BLaER1 treated with 17β-estradiol and CSF1 and Interleukin-3, amounts not matched to agents 10 nM and 100 nM (cell line): ENCODE data around the gene WDR48.

ENCODE experiments used
- H3K27ac ChIP-seq, 11 experiments: shearing (Covaris generic); formaldehyde crosslinking; 2 replicates each; pipeline ENCODE4 v1.8.1; 2022
- H3K27me3 ChIP-seq, 11 experiments: shearing (Covaris generic); formaldehyde crosslinking; 2 replicates each; pipeline ENCODE4 v1.8.1; 2022
- H3K36me3 ChIP-seq, 11 experiments: shearing (Covaris generic); formaldehyde crosslinking; 2 replicates each; pipeline ENCODE4 v1.8.1; 2022
- H3K4me1 ChIP-seq, 10 experiments: shearing (Covaris generic); formaldehyde crosslinking; 2 replicates each; pipeline ENCODE4 v1.8.1; 2022
- H3K4me2 ChIP-seq, 11 experiments: shearing (Covaris generic); formaldehyde crosslinking; 2 replicates each; pipeline ENCODE4 v1.8.1; 2022
- H3K4me3 ChIP-seq, 10 experiments: shearing (Covaris generic); formaldehyde crosslinking; 2 replicates each; pipeline ENCODE4 v1.8.1; 2022
- H3K9ac ChIP-seq, 11 experiments: shearing (Covaris generic); formaldehyde crosslinking; 2 replicates each; pipeline ENCODE4 v1.8.1; 2022
- H3K9me3 ChIP-seq, 11 experiments: shearing (Covaris generic); formaldehyde crosslinking; replicated peaks in 1 of 11; 2 replicates each; pipeline ENCODE4 v1.8.1; 2022
- H4K20me1 ChIP-seq, 11 experiments: shearing (Covaris generic); formaldehyde crosslinking; 2 replicates each; pipeline ENCODE4 v1.8.1; 2022
- Cebpa-rat ChIP-seq, 11 experiments: shearing (Covaris generic); IDR thresholded peaks; 2 replicates each; pipeline ENCODE4 v1.8.1; 2022

WDR48 gene

DNA sequence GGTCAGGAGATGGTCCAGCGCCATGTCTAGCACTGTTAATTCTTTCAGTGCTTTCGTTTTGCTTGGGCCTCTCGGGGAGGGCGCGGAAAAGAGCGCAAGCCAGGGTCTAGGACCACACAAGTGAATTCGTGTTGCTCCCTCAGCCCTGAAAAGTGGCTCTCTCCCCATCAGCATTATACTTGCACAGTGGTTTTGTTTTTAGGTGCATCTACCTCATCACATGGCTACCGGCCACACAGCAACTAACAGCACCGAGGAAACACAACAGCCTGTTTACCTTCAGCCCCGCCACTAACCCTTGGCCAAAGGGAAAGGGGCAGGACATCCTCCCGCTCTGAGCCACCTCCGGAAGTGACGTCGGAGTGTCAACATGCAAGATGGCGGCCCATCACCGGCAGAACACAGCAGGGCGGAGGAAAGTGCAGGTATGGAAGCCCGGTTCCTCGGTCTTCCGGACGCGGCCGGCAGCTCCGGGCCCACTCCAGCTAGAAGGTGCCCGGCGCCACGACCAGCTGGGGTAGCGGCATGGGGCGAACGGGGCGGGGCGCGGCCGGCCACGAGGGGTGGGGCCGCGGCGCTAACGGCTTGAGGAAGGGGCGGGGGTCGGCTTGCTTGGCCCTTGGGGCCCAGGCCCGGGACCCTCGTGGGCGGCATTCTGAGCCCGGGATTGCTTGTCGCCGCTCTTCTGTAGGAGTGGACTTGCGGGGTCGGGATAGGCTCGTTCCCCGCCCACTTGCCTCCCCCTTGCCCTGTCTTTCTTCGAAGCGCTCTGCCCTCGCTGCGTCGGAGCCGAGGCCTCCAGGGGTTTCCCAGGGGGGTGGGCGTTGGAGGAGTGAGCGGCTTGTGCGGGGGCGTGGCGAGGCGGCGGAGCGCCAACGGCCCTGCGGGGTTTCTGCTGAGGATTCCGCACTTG is at the start of gene WDR48, which contains the start of gene SCN11A:
Gene WDR48, plus strand, starts transcription at position 368 of the 913 bp plus-strand sequence. Its CDS starts 10 bp downstream, at position 378.
Gene SCN11A, minus strand, starts transcription at position 296 of the 913 bp plus-strand sequence. CDS start 101,582 bp downstream, outside the sequence.
- Histone ChIP-seq H3K4me3 (peak within 1 kb of the TSS; percentile 76 to 96 (median 89)), H3K27ac (peak within 1 kb of the TSS; percentile 81 to 92 (median 87)), H3K36me3 (no peaks in the 10 kb centered on the region), H3K4me2 (peak within 1 kb of the TSS; percentile 63 to 93 (median 83)), H3K4me1 (peaks cover 17 to 34% (median 24%) of the 10 kb centered on the region in 10 experiments), H3K9ac (peak within 1 kb of the TSS; percentile 83 to 94 (median 90)), H3K9me3 (no peaks in the 10 kb centered on the region), H4K20me1 (peaks cover 0 to 41% (median 7%) of the 10 kb centered on the region in 11 experiments; a peak in 8 of 22 replicates), H3K27me3 (no peaks in the 10 kb centered on the region)
- no peak for TF ChIP-seq Cebpa-rat (IDR thresholded peaks at IDR 0.05)

DNA sequence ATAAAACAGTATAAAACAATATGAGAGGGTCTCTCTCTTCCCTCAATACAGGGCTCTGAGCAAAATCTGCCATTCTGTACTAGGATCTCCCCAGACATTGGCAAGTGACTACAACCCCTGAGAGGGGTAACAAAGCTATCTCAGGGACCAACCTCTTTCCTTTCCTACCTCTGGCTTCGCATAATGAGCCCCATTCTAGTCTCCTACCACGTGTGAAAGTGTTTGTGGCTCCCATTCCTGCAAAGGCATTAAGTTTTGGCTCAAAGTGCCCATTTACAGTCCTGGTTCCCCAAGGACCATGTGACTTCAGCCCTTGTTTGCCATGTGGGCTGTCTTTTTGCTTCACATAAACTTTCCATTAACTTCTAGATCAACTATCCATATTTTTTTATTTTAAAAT is 46.5 kb upstream of the WDR48 start:
- Histone ChIP-seq H3K4me2 (no peak overlapping the region), H3K4me1 (peaks cover 0 to 1% (median 0%) of the 10 kb centered on the region in 10 experiments; a peak in 2 of 20 replicates), H3K9me3 (peaks cover 0 to 7% (median 0%) of the 10 kb centered on the region in 11 experiments; a peak in 2 of 22 replicates), H3K9ac (no peak overlapping the region), H3K36me3 (no peaks in the 10 kb centered on the region), H3K27me3 (no peaks in the 10 kb centered on the region), H3K27ac (no peak overlapping the region), H4K20me1 (no peaks in the 10 kb centered on the region), H3K4me3 (no peak overlapping the region)
- TF ChIP-seq Cebpa-rat (IDR thresholded peaks at IDR 0.05) = no peak

- TF ChIP-seq Cebpa-rat (IDR thresholded peaks at IDR 0.05) = no peak
- H3K27ac ChIP-seq = peak overlapping the region in 3 of 11 experiments; percentile 6 to 41 (median 20); a peak in 3 of 22 replicates
- H3K36me3 ChIP-seq = no peaks in the 10 kb centered on the region
- H4K20me1 ChIP-seq = no peaks in the 10 kb centered on the region
- H3K9me3 ChIP-seq = peaks cover 0 to 7% (median 0%) of the 10 kb centered on the region in 11 experiments; a peak in 2 of 22 replicates
- no peaks in the 10 kb centered on the region for H3K27me3 ChIP-seq
- peak overlapping the region in 4 of 11 experiments; percentile 0 to 77 (median 53); a peak in 6 of 22 replicates for H3K4me2 ChIP-seq
- no peak overlapping the region for H3K4me3 ChIP-seq
- H3K4me1 ChIP-seq = peaks cover 0 to 41% (median 0%) of the 10 kb centered on the region in 10 experiments; a peak in 7 of 20 replicates
- no peak overlapping the region for H3K9ac ChIP-seq
Observed at GRCh38 chr3:39011191-39011736, 40.6 kb upstream of the WDR48 start.

- Histone ChIP-seq H3K4me2 (peak overlapping the region in 3 of 11 experiments; percentile 32 to 77 (median 57); a peak in 6 of 22 replicates), H4K20me1 (no peaks in the 10 kb centered on the region), H3K9me3 (peaks cover 0 to 4% (median 0%) of the 10 kb centered on the region in 11 experiments; a peak in 2 of 22 replicates), H3K9ac (no peak overlapping the region), H3K27me3 (no peaks in the 10 kb centered on the region), H3K36me3 (no peaks in the 10 kb centered on the region), H3K4me3 (no peak overlapping the region), H3K4me1 (peaks cover 0 to 41% (median 0%) of the 10 kb centered on the region in 10 experiments; a peak in 7 of 20 replicates), H3K27ac (no peak overlapping the region)
- TF ChIP-seq Cebpa-rat (IDR thresholded peaks at IDR 0.05) = no peak
Observed at GRCh38 chr3:39013289-39013688, 38.5 kb upstream of the WDR48 start.

DNA sequence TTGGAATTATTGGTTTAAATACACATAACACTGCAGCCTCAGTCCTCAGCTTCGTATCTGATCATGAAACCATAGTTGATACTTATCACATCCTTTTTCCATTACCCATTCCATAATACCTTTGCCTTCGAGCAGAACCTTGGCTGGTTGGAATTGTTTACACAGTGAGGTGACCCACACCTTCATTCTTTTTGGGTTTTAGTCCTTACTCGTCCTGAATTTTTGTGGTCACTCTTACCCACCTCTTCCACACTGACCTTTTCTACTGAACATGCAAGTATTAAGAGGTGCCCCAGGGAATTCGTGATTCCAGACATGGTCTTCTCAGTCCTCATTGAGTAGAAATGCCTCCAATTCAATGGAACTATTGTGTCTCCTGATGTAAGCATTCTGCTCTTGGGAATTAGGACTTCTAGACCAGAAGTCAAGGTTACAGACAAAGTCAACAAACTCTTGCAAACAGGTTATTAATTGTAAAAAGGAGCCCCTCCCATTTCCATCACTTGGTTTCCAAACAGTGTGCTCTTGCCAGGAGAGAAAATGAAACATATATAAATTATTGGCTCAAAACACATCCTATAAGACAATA is 37.8 kb upstream of the WDR48 start:
- Histone ChIP-seq H3K4me3 (no peak overlapping the region), H3K4me2 (peak overlapping the region in 2 of 11 experiments; percentile 57 to 77; a peak in 4 of 22 replicates), H4K20me1 (no peaks in the 10 kb centered on the region), H3K27me3 (no peaks in the 10 kb centered on the region), H3K27ac (no peak overlapping the region), H3K36me3 (no peaks in the 10 kb centered on the region), H3K4me1 (peaks cover 0 to 41% (median 0%) of the 10 kb centered on the region in 10 experiments; a peak in 7 of 20 replicates), H3K9me3 (no peaks in the 10 kb centered on the region), H3K9ac (no peak overlapping the region)
- TF ChIP-seq Cebpa-rat (IDR thresholded peaks at IDR 0.05) = no peak

DNA sequence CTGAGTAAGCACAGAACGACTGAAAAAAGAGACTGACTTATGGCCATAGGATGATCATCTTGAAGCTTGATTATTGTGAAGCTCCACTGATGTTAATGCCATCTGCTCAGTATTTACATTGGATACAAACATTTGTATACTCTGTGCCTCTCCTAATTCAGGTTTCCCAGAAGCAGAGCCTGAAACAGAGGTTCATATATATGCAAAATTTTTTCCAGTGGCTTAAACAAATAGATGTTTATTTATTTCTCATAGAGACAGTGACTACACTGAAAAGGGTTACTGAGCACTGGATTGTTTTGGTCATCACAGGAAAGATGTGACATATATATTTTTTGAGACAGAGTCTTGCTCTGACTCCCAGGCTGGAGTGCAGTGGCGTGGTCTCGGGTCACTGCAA is 36.4 kb upstream of the WDR48 start:
- peaks cover 0 to 39% (median 0%) of the 10 kb centered on the region in 10 experiments; a peak in 7 of 20 replicates for H3K4me1 ChIP-seq
- H3K4me2 ChIP-seq = no peak overlapping the region
- H3K27ac ChIP-seq = no peak overlapping the region
- H4K20me1 ChIP-seq = no peaks in the 10 kb centered on the region
- H3K9me3 ChIP-seq = no peaks in the 10 kb centered on the region
- TF ChIP-seq Cebpa-rat (IDR thresholded peaks at IDR 0.05) = no peak
- H3K9ac ChIP-seq = no peak overlapping the region
- H3K27me3 ChIP-seq = no peaks in the 10 kb centered on the region
- H3K4me3 ChIP-seq = no peak overlapping the region
- no peaks in the 10 kb centered on the region for H3K36me3 ChIP-seq

DNA sequence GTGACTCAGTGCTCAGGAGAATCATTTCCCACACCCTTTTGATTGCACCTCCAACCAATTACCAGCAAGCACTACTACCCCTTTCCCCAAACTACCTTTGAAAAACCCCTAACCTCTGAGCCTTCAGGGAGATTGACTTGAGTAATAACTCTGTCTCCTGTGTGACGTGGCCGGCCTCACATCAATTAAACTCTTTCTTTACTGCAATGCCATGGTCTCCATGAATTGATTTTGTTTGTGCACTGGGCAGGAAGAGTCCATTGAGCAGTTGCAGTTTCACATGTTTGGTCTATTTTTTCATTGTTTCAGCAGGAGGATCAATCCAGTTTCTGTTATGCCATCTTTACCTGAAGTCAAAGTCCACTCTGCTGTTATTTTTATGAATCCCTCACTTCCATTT is 32.5 kb upstream of the WDR48 start:
- no peak for TF ChIP-seq Cebpa-rat (IDR thresholded peaks at IDR 0.05)
- Histone ChIP-seq H3K9ac (no peak overlapping the region), H4K20me1 (no peaks in the 10 kb centered on the region), H3K4me3 (no peak overlapping the region), H3K4me1 (peaks cover 0 to 2% (median 0%) of the 10 kb centered on the region in 10 experiments; a peak in 1 of 20 replicates), H3K36me3 (no peaks in the 10 kb centered on the region), H3K27me3 (no peaks in the 10 kb centered on the region), H3K4me2 (no peak overlapping the region), H3K27ac (no peak overlapping the region), H3K9me3 (no peaks in the 10 kb centered on the region)

GRCh38 chr3:39021029-39021428 is 30.8 kb upstream of the WDR48 start:
- no peaks in the 10 kb centered on the region for H3K36me3 ChIP-seq
- peaks cover 0 to 17% (median 0%) of the 10 kb centered on the region in 10 experiments; a peak in 6 of 20 replicates for H3K4me1 ChIP-seq
- H3K4me3 ChIP-seq = no peak overlapping the region
- no peaks in the 10 kb centered on the region for H4K20me1 ChIP-seq
- no peak for TF ChIP-seq Cebpa-rat (IDR thresholded peaks at IDR 0.05)
- no peaks in the 10 kb centered on the region for H3K27me3 ChIP-seq
- H3K4me2 ChIP-seq = no peak overlapping the region
- H3K9me3 ChIP-seq = no peaks in the 10 kb centered on the region
- H3K9ac ChIP-seq = no peak overlapping the region
- H3K27ac ChIP-seq = no peak overlapping the region
